Measurements from ENCODE around the gene ZNF577. TPM values are rescaled to one million over a fixed set of nuclear protein-coding genes. Genes with fewer than 3 reads are reported as not detected.

The ZNF577 gene
- total and polyA plus RNA-seq, 2 of the 13 experiments (the other 11 are each of a cell fraction or from before 2014, with no cell fraction given): 5.7 to 7.6 TPM

DNA sequence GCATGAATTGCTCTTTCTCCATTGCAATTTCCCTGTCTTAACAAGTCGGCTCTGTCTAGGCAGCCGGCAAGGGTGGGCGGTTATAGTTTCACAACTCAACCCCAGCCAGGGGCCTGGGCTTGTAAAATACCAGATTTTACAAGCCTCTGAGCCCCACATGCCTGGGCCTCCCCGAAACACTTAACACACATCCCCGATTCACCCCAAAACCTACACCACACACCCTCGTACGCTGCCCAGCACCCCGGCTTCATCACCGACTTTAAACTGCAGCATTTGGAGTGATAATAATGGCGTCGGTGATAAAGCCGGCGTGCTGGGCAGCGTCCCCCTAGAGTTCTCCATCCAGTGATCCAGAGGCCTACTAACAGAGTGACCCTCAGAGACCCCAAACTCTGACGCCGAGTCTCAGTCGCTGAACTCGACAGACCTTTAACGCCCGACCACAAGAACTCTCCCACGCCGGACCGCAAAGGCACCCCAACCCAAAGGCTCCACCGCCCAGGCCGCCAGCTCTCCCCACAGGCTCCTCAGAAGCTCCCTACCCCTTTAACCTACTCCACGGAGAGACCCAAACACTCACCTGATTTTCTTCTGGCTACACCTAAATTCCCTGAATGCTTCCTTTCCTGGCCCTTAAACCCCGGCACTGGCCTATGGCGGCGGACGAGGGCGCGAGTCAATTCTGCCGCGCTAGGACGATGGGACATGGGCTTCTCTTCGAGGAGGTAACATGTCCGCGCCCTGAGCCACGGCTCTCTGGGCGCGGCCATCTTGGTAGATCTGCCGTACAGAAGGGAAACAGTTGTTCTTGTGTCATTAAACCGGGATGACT lies 16.8 kb upstream of the ZNF577 start, which contains the start of gene ZNF649 (continued):
- TF ChIP-seq, protein P1, sequence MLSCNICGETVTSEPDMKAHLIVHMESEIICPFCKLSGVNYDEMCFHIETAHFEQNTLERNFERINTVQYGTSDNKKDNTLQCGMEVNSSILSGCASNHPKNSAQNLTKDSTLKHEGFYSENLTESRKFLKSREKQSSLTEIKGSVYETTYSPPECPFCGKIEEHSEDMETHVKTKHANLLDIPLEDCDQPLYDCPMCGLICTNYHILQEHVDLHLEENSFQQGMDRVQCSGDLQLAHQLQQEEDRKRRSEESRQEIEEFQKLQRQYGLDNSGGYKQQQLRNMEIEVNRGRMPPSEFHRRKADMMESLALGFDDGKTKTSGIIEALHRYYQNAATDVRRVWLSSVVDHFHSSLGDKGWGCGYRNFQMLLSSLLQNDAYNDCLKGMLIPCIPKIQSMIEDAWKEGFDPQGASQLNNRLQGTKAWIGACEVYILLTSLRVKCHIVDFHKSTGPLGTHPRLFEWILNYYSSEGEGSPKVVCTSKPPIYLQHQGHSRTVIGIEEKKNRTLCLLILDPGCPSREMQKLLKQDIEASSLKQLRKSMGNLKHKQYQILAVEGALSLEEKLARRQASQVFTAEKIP (CRISPR knock-in tag; IDR thresholded peaks at IDR 0.05; ENCODE audit: borderline replicate concordance): no peak
- TF ChIP-seq DMAP1 (CRISPR knock-in tag; IDR thresholded peaks at IDR 0.05): peak; percentile 50; the same call in 1 of the 2 replicates
- TF ChIP-seq ZNF12 (CRISPR knock-in tag; IDR thresholded peaks at IDR 0.05): no peak
- TF ChIP-seq ZMYM3 (CRISPR knock-in tag; IDR thresholded peaks at IDR 0.05): no peak
- peak; percentile 60; the same call in 1 of the 2 replicates for TF ChIP-seq KDM4B (CRISPR knock-in tag; IDR thresholded peaks at IDR 0.05)
- TF ChIP-seq EZH2 (conservative IDR thresholded peaks at IDR 0.05; ENCODE audit: low read depth, low read length): no peak
- TF ChIP-seq, protein P2, sequence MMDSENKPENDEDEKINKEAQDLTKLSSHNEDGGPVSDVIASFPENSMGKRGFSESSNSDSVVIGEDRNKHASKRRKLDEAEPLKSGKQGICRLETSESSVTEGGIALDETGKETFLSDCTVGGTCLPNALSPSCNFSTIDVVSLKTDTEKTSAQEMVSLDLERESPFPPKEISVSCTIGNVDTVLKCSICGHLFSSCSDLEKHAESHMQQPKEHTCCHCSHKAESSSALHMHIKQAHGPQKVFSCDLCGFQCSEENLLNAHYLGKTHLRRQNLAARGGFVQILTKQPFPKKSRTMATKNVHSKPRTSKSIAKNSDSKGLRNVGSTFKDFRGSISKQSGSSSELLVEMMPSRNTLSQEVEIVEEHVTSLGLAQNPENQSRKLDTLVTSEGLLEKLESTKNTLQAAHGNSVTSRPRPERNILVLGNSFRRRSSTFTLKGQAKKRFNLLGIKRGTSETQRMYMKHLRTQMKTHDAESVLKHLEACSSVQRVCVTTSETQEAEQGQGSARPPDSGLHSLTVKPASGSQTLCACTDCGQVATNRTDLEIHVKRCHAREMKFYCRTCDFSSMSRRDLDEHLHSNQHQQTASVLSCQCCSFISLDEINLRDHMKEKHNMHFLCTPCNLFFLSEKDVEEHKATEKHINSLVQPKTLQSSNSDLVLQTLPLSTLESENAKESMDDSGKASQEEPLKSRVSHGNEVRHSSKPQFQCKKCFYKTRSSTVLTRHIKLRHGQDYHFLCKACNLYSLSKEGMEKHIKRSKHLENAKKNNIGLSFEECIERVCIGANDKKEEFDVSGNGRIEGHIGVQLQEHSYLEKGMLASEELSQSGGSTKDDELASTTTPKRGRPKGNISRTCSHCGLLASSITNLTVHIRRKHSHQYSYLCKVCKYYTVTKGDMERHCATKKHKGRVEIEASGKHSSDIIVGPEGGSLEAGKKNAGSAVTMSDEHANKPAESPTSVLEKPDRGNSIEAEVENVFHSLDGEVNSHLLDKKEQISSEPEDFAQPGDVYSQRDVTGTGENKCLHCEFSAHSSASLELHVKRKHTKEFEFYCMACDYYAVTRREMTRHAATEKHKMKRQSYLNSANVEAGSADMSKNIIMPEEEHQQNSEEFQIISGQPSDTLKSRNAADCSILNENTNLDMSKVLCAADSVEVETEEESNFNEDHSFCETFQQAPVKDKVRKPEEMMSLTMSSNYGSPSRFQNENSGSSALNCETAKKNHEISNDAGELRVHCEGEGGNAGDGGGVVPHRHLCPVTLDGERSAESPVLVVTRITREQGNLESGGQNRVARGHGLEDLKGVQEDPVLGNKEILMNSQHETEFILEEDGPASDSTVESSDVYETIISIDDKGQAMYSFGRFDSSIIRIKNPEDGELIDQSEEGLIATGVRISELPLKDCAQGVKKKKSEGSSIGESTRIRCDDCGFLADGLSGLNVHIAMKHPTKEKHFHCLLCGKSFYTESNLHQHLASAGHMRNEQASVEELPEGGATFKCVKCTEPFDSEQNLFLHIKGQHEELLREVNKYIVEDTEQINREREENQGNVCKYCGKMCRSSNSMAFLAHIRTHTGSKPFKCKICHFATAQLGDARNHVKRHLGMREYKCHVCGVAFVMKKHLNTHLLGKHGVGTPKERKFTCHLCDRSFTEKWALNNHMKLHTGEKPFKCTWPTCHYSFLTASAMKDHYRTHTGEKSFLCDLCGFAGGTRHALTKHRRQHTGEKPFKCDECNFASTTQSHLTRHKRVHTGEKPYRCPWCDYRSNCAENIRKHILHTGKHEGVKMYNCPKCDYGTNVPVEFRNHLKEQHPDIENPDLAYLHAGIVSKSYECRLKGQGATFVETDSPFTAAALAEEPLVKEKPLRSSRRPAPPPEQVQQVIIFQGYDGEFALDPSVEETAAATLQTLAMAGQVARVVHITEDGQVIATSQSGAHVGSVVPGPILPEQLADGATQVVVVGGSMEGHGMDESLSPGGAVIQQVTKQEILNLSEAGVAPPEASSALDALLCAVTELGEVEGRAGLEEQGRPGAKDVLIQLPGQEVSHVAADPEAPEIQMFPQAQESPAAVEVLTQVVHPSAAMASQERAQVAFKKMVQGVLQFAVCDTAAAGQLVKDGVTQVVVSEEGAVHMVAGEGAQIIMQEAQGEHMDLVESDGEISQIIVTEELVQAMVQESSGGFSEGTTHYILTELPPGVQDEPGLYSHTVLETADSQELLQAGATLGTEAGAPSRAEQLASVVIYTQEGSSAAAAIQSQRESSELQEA (CRISPR knock-in tag; IDR thresholded peaks at IDR 0.05; ENCODE audit: not compliant biosample characterization): no peak
- peak; percentile 29; the same call in 1 of the 2 replicates for TF ChIP-seq ZNF30 (CRISPR knock-in tag; IDR thresholded peaks at IDR 0.05)
- TF ChIP-seq STAT5B (CRISPR knock-in tag; IDR thresholded peaks at IDR 0.05): no peak
- TF ChIP-seq, protein P3, sequence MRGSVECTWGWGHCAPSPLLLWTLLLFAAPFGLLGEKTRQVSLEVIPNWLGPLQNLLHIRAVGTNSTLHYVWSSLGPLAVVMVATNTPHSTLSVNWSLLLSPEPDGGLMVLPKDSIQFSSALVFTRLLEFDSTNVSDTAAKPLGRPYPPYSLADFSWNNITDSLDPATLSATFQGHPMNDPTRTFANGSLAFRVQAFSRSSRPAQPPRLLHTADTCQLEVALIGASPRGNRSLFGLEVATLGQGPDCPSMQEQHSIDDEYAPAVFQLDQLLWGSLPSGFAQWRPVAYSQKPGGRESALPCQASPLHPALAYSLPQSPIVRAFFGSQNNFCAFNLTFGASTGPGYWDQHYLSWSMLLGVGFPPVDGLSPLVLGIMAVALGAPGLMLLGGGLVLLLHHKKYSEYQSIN (CRISPR knock-in tag; IDR thresholded peaks at IDR 0.05; ENCODE audit: borderline replicate concordance): no peak
- no peak for TF ChIP-seq ZMAT3 (CRISPR knock-in tag; conservative IDR thresholded peaks at IDR 0.05)
- no peak for TF ChIP-seq HMGA1 (CRISPR knock-in tag; conservative IDR thresholded peaks at IDR 0.05)
- TF ChIP-seq CBX5 (CRISPR knock-in tag; IDR thresholded peaks at IDR 0.05; ENCODE audit: borderline replicate concordance): peak; percentile 55; the same call in 1 of the 2 replicates
- TF ChIP-seq CENPT (CRISPR knock-in tag; IDR thresholded peaks at IDR 0.05; ENCODE audit: low read depth): no peak
- TF ChIP-seq ZNF431 (CRISPR knock-in tag; IDR thresholded peaks at IDR 0.05; ENCODE audit: borderline replicate concordance, low read depth): no peak
- TF ChIP-seq, protein P4, sequence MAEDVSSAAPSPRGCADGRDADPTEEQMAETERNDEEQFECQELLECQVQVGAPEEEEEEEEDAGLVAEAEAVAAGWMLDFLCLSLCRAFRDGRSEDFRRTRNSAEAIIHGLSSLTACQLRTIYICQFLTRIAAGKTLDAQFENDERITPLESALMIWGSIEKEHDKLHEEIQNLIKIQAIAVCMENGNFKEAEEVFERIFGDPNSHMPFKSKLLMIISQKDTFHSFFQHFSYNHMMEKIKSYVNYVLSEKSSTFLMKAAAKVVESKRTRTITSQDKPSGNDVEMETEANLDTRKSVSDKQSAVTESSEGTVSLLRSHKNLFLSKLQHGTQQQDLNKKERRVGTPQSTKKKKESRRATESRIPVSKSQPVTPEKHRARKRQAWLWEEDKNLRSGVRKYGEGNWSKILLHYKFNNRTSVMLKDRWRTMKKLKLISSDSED (CRISPR knock-in tag; IDR thresholded peaks at IDR 0.05): no peak
- no peak for TF ChIP-seq IRX3 (CRISPR knock-in tag; IDR thresholded peaks at IDR 0.05; ENCODE audit: borderline replicate concordance, low read depth)
